ENCODE data around the gene ARID1B. TPM values are rescaled to one million over a fixed set of nuclear protein-coding genes. Genes with fewer than 3 reads are reported as not detected.

Gene ARID1B
- total RNA-seq, 1 donor from 2014 or later: 62.1 TPM

DNA sequence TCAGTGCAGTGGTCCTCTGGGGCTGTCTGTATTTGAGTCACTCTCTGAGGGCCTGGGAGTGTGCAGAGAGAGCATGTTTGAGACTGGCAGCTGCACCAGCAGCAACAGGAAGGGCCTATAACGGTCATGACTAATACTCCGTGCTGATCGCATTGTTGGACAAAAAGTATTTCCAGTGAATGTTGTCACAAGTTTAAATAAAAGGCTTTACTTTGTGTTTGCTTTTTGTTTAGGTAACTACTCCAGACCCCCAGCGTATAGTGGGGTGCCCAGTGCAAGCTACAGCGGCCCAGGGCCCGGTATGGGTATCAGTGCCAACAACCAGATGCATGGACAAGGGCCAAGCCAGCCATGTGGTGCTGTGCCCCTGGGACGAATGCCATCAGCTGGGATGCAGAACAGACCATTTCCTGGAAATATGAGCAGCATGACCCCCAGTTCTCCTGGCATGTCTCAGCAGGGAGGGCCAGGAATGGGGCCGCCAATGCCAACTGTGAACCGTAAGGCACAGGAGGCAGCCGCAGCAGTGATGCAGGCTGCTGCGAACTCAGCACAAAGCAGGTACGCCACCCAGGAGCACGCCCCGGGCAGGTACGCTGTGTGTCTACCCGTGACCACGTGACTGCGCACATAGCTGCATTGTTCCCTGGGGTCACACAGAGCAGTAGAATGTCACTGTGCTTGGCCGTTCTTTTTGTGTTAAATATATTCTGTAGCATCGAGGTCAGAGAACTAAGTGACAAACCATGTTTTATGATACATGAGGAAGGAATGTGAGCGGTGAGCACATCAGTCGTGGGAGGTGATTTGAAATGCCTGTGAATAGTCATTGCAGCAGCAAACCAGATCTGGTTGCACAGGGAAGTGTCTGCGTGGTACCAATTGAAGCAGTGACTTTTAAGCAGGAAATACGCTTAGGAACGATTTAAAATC lies 371.5 kb downstream of the ARID1B start:
- Mint-ChIP-seq H3K9me3 (peaks cover 6% of the 10 kb centered on the region), H3K36me3 (peaks cover 16% of the 10 kb centered on the region), H3K27me3 (ENCODE audit: insufficient read depth, low read depth) (peaks cover 7% of the 10 kb centered on the region), H3K27ac (peak overlapping the region; percentile 97), H3K4me3 (peak overlapping the region; percentile 46), H3K4me1 (peaks cover 63% of the 10 kb centered on the region)
- H4K20me1 ChIP-seq (ENCODE audit: low read depth): peaks cover 12% of the 10 kb centered on the region
- no peak overlapping the region for H3K4me2 ChIP-seq
- H3K27me3 ChIP-seq: no peaks in the 10 kb centered on the region
- no peak overlapping the region for H2AFZ ChIP-seq (replicated peaks)
- no peak for TF ChIP-seq CTCF (IDR thresholded peaks at IDR 0.05)
- no peak for TF ChIP-seq EZH2 (IDR thresholded peaks at IDR 0.05)
- no peak for TF ChIP-seq EZH2phosphoT487 (IDR thresholded peaks at IDR 0.05)
- H3F3A ChIP-seq (ENCODE audit: low read depth): peaks cover 29% of the 10 kb centered on the region
- no peaks in the 10 kb centered on the region for H3K36me3 ChIP-seq
- H3K4me1 ChIP-seq: peaks cover 22% of the 10 kb centered on the region
- H3K9ac ChIP-seq: no peak overlapping the region
- no peaks in the 10 kb centered on the region for H3K9me3 ChIP-seq (ENCODE audit: low read depth)
- H3K79me2 ChIP-seq (ENCODE audit: low read depth): no peaks in the 10 kb centered on the region
- H3K4me3 ChIP-seq: no peak overlapping the region
- H3K27ac ChIP-seq: no peak overlapping the region
- no peak for DNase-seq (ENCODE audit: low spot score)

- H3K27ac Mint-ChIP-seq: no peak overlapping the region
- Histone ChIP-seq H4K20me1 (ENCODE audit: low read depth) (no peaks in the 10 kb centered on the region), H3K36me3 (no peaks in the 10 kb centered on the region), H3K27me3 (no peaks in the 10 kb centered on the region), H3K27ac (no peak overlapping the region), H3K4me2 (no peak overlapping the region), H3F3A (ENCODE audit: low read depth) (peaks cover 14% of the 10 kb centered on the region), H2AFZ (replicated peaks) (no peak overlapping the region), H3K9ac (no peak overlapping the region), H3K4me1 (peaks cover 8% of the 10 kb centered on the region), H3K9me3 (ENCODE audit: low read depth) (no peaks in the 10 kb centered on the region), H3K79me2 (ENCODE audit: low read depth) (no peaks in the 10 kb centered on the region), H3K4me3 (no peak overlapping the region)
- H3K4me1 Mint-ChIP-seq: peaks cover 51% of the 10 kb centered on the region
- no peak overlapping the region for H3K4me3 Mint-ChIP-seq
- DNase-seq (ENCODE audit: low spot score): no peak
- TF ChIP-seq EZH2 (IDR thresholded peaks at IDR 0.05) (no peak), CTCF (IDR thresholded peaks at IDR 0.05) (no peak), EZH2phosphoT487 (IDR thresholded peaks at IDR 0.05) (no peak)
- H3K36me3 Mint-ChIP-seq: peaks cover 20% of the 10 kb centered on the region
- H3K27me3 Mint-ChIP-seq (ENCODE audit: insufficient read depth, low read depth): peaks cover 7% of the 10 kb centered on the region
- H3K9me3 Mint-ChIP-seq: peaks cover 6% of the 10 kb centered on the region
These were observed 372.9 kb downstream of the ARID1B start for GRCh38 chr6:157150076-157150475.

GRCh38 chr6:157151029-157151428 lies 373.9 kb downstream of the ARID1B start:
- Mint-ChIP-seq H3K27me3 (ENCODE audit: insufficient read depth, low read depth) (peaks cover 5% of the 10 kb centered on the region), H3K27ac (peak overlapping the region; percentile 27), H3K9me3 (peaks cover 6% of the 10 kb centered on the region), H3K4me3 (no peak overlapping the region), H3K4me1 (peaks cover 41% of the 10 kb centered on the region), H3K36me3 (peaks cover 19% of the 10 kb centered on the region)
- no peak overlapping the region for H3K9ac ChIP-seq
- H3K4me2 ChIP-seq: no peak overlapping the region
- peaks cover 5% of the 10 kb centered on the region for H3F3A ChIP-seq (ENCODE audit: low read depth)
- DNase-seq (ENCODE audit: low spot score): no peak
- H3K27ac ChIP-seq: no peak overlapping the region
- no peaks in the 10 kb centered on the region for H3K36me3 ChIP-seq
- no peak overlapping the region for H2AFZ ChIP-seq (replicated peaks)
- TF ChIP-seq EZH2phosphoT487 (IDR thresholded peaks at IDR 0.05): no peak
- TF ChIP-seq CTCF (IDR thresholded peaks at IDR 0.05): no peak
- no peak for TF ChIP-seq EZH2 (IDR thresholded peaks at IDR 0.05)
- H3K4me3 ChIP-seq: no peak overlapping the region
- H3K27me3 ChIP-seq: no peaks in the 10 kb centered on the region
- no peaks in the 10 kb centered on the region for H3K79me2 ChIP-seq (ENCODE audit: low read depth)
- H3K4me1 ChIP-seq: no peaks in the 10 kb centered on the region
- no peaks in the 10 kb centered on the region for H4K20me1 ChIP-seq (ENCODE audit: low read depth)
- H3K9me3 ChIP-seq (ENCODE audit: low read depth): no peaks in the 10 kb centered on the region

All from neural progenitor cell (in vitro differentiated cells).